NCI-H1105 (cell line): Measurements from ENCODE around the gene HLA-DOB.
A peak's percentile ranks its signal among the peaks of the same experiment; 100 is the strongest.

Source experiments
- DNase-seq: peaks from one replicate; lab custom pipeline; 2025; lab: John Stamatoyannopoulos, UW

The HLA-DOB gene

GRCh38 chr6:32843331-32843978 is 26.7 kb upstream of the HLA-DOB start:
- DNase-seq, result no peak

GRCh38 chr6:32842690-32843089 is 25.9 kb upstream of the HLA-DOB start:
- DNase-seq, result no peak

GRCh38 chr6:32842021-32842650 is 25.3 kb upstream of the HLA-DOB start:
- DNase-seq, result no peak

- no peak for DNase-seq
These were observed 23.9 kb upstream of the HLA-DOB start for GRCh38 chr6:32840604-32841246.

GRCh38 chr6:32839356-32839755 is 22.6 kb upstream of the HLA-DOB start:
- DNase-seq, result no peak

GRCh38 chr6:32838114-32838958 is 21.5 kb upstream of the HLA-DOB start, which contains the start of gene TAP2:
Gene TAP2, minus strand, starts transcription at chr6:32838739. Its CDS starts 506 bp downstream, at chr6:32838233.
- DNase-seq, result peak; percentile 84

- no peak for DNase-seq
These were observed 20.9 kb upstream of the HLA-DOB start for GRCh38 chr6:32837651-32838113.

GRCh38 chr6:32836873-32837272 is 20.1 kb upstream of the HLA-DOB start:
- DNase-seq, result no peak

GRCh38 chr6:32835167-32835893 is 18.5 kb upstream of the HLA-DOB start:
- no peak for DNase-seq

GRCh38 chr6:32833664-32834063 is 16.9 kb upstream of the HLA-DOB start:
- DNase-seq, result no peak

GRCh38 chr6:32832535-32832934 is 15.7 kb upstream of the HLA-DOB start:
- no peak for DNase-seq

- no peak for DNase-seq
These were observed 14.1 kb upstream of the HLA-DOB start for GRCh38 chr6:32830936-32831335.

- DNase-seq, result no peak
These were observed 13.2 kb upstream of the HLA-DOB start for GRCh38 chr6:32830017-32830416.

- no peak for DNase-seq
These were observed 12.7 kb upstream of the HLA-DOB start for GRCh38 chr6:32829495-32829894.

- no peak for DNase-seq
These were observed 10.2 kb upstream of the HLA-DOB start for GRCh38 chr6:32827025-32827424.

- DNase-seq, result no peak
These were observed 9.2 kb upstream of the HLA-DOB start for GRCh38 chr6:32825966-32826365.

- no peak for DNase-seq
These were observed 2.9 kb upstream of the HLA-DOB start for GRCh38 chr6:32819729-32820128.

- DNase-seq, result no peak
These were observed 2.1 kb upstream of the HLA-DOB start for GRCh38 chr6:32818867-32819266.

- DNase-seq, result no peak
These were observed 806 bp downstream of the HLA-DOB start for GRCh38 chr6:32815996-32816395.

- no peak for DNase-seq
These were observed 1.7 kb downstream of the HLA-DOB start for GRCh38 chr6:32815115-32815514.

- DNase-seq, result no peak
These were observed 2.7 kb downstream of the HLA-DOB start for GRCh38 chr6:32814145-32814544.

- no peak for DNase-seq
These were observed 7.6 kb downstream of the HLA-DOB start for GRCh38 chr6:32809171-32809570.
